Measurements from ENCODE around the gene TPGS1.
A peak's percentile ranks its signal among the peaks of the same experiment; 100 is the strongest.

TPGS1 gene

DNA sequence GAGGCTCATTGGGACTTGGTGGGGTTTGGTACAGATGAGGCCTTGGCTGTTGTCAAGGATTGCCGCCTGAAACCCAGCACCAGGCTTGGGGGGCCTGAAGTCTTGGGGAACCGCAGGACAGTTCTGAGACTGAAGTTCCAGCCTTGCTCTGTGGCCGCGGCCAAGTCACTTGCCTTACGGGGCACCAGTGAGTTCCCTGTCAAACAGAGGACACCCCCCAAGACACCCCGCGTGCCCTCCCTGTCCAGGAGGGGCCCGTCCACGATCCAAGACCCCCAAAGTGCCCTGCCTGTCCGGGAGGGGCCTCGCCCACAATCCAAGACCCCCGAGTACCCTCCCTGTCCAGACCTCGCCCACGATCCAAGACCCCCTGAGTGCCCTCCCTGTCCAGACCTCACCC is 26.8 kb downstream of the TPGS1 start:
- H3K36me3 Mint-ChIP-seq: no peaks in the 10 kb centered on the region
- peak overlapping the region; percentile 90 for H3K4me3 Mint-ChIP-seq
- no peaks in the 10 kb centered on the region for H3K27me3 Mint-ChIP-seq
- no peaks in the 10 kb centered on the region for H3K9me3 Mint-ChIP-seq (ENCODE audit: low read depth)
- H3K27ac Mint-ChIP-seq: no peak overlapping the region
- H3K4me1 Mint-ChIP-seq (ENCODE audit: low read depth): peaks cover 11% of the 10 kb centered on the region

DNA sequence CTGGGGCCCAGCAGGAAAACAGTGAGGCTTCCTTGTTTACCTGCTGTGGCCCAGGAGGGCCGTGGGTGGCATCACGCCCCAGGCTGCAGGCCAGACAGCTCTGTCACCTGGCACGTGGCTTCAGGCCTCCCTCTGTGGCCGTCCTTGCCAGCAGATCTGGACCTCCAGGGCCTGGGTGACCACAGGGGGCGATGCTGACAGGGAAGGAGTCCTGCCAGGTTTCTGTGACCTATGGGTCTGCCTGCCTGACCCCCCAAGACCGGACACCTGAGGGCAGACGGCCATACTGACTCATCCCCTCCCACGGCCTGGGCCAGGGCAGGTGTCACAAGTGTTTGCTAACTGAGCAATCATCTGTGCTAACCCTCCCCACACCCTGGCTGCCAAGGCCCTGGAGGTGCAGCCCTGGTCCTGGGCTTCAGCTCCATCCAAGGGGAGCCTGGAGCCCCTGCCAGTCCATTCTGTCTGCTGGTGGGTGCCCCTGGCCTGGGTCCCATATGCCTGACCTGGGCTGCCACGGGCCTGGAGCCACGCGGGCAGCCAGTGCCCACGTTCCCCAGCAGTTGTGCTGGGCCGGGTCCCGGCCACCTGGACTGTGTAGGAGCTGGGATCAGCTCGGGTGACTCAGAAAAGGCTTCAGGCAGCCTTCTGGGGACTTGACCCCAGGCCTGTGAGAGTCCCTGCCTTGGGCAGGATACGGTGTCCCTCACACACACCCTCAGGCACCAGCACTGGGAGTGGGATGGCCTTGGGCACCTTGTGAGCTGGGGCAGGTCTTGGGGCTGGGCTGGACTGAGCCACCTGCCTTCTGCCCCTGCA is 27.9 kb downstream of the TPGS1 start:
- Mint-ChIP-seq H3K4me3 (peak overlapping the region; percentile 38), H3K9me3 (ENCODE audit: low read depth) (no peaks in the 10 kb centered on the region), H3K27ac (no peak overlapping the region)

DNA sequence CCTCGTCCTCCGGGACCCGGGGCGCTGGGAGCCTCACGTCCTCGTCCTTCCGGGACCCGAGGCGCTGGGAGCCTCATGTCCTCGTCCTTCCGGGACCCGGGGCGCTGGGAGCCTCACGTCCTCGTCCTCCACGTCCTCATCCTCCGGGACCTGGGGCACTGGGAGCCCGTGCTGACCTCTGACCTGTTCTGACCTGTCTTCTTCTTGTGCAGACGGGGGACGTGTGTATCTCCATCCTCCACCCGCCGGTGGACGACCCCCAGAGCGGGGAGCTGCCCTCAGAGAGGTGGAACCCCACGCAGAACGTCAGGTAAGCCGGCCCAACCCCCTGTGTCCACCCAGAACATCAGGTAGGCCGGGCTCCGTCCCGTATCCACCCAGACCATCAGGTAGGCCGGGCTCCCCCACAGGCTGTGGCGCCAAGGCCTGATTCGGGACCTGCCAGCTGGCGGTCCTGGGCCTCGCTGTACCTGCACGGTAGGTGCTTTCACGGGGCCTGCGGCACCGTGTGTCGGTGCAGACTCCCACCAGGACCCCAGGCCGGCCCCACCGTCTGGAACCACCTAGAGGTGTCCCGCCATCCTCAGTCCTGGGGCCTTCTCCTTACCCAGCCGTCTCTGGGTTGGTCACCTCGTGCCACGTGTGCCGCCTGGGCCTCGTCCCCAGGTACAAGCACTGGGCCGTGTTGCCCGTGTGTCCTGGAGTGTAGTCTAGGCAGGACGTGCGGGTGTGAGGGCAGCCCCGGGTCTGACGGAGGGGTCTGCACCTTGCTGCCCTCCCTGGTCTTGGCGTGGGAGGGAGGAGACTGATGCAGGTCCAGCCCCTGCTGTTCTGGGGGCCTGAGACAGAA is 29.0 kb downstream of the TPGS1 start:
- peaks cover 9% of the 10 kb centered on the region for H3K4me1 Mint-ChIP-seq (ENCODE audit: low read depth)
- H3K27me3 Mint-ChIP-seq: no peaks in the 10 kb centered on the region
- no peak overlapping the region for H3K27ac Mint-ChIP-seq
- H3K9me3 Mint-ChIP-seq (ENCODE audit: low read depth): no peaks in the 10 kb centered on the region
- no peak overlapping the region for H3K4me3 Mint-ChIP-seq
- no peaks in the 10 kb centered on the region for H3K36me3 Mint-ChIP-seq

More for the DNA sequence above, 27.9 kb downstream of the TPGS1 start:
- H3K36me3 Mint-ChIP-seq: no peaks in the 10 kb centered on the region
- no peaks in the 10 kb centered on the region for H3K27me3 Mint-ChIP-seq
- H3K4me1 Mint-ChIP-seq (ENCODE audit: low read depth): peaks cover 9% of the 10 kb centered on the region

DNA sequence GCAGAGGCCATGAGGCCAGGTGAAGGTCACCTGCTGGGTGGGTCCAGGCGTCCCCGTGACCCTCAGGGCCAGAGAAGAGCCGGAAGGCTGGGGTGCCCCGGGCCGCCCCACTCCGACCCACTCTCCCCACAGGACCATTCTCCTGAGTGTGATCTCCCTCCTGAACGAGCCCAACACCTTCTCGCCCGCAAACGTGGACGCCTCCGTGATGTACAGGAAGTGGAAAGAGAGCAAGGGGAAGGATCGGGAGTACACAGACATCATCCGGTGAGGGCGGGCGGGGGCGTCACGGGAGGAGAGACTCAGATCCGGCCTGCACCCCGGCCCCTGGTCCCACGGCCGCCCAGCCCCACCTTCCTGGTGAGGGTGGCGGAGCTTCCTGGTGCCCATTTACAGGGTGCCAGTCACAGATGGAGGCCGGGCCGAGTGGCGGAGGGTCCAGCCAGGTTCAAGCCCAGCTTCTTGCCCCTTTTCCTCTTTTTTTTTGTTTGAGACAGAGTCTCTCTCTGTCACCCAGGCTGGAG is 29.6 kb downstream of the TPGS1 start:
- no peaks in the 10 kb centered on the region for H3K36me3 Mint-ChIP-seq
- no peak overlapping the region for H3K27ac Mint-ChIP-seq
- H3K9me3 Mint-ChIP-seq (ENCODE audit: low read depth): no peaks in the 10 kb centered on the region
- H3K27me3 Mint-ChIP-seq: no peaks in the 10 kb centered on the region
- H3K4me3 Mint-ChIP-seq: no peak overlapping the region
- H3K4me1 Mint-ChIP-seq (ENCODE audit: low read depth): peaks cover 9% of the 10 kb centered on the region

- Mint-ChIP-seq H3K9me3 (ENCODE audit: low read depth) (no peaks in the 10 kb centered on the region), H3K27me3 (no peaks in the 10 kb centered on the region), H3K27ac (no peak overlapping the region), H3K4me3 (no peak overlapping the region), H3K36me3 (no peaks in the 10 kb centered on the region), H3K4me1 (ENCODE audit: low read depth) (peaks cover 10% of the 10 kb centered on the region)
Observed at GRCh38 chr19:538641-539428, 31.5 kb downstream of the TPGS1 start.

DNA sequence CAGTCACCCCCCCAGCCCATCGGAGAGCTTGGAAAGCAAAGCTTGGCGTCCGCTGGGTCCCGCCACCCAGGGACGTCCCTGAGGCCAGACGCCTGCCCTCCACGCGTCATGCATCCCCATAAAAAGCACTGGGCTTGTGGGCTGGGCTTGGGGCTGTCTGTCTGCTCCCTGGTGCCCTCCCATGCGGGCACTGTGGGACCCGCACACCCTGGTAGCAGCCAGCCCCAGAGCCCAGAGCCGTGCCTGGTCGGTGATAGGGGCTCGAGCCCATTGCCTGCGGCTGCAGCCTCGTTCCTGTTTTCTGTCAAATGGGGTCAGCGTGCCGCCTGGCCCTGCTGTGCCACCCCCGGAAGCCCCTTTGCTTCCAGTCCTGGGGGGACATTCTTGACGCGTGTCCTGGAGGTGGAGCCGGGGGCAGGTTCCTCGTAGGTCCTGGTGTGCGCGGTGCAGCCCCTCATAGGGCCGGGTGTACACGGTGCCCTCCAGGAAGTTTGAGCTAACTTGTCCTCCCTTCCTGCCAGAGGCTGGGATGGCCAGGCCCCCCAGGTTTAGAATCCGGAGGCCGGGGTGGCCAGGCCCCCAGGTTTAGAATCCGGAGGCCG is 32.2 kb downstream of the TPGS1 start:
- Mint-ChIP-seq H3K9me3 (ENCODE audit: low read depth) (no peaks in the 10 kb centered on the region), H3K27ac (no peak overlapping the region), H3K36me3 (no peaks in the 10 kb centered on the region), H3K4me1 (ENCODE audit: low read depth) (peaks cover 14% of the 10 kb centered on the region), H3K27me3 (no peaks in the 10 kb centered on the region), H3K4me3 (no peak overlapping the region)

DNA sequence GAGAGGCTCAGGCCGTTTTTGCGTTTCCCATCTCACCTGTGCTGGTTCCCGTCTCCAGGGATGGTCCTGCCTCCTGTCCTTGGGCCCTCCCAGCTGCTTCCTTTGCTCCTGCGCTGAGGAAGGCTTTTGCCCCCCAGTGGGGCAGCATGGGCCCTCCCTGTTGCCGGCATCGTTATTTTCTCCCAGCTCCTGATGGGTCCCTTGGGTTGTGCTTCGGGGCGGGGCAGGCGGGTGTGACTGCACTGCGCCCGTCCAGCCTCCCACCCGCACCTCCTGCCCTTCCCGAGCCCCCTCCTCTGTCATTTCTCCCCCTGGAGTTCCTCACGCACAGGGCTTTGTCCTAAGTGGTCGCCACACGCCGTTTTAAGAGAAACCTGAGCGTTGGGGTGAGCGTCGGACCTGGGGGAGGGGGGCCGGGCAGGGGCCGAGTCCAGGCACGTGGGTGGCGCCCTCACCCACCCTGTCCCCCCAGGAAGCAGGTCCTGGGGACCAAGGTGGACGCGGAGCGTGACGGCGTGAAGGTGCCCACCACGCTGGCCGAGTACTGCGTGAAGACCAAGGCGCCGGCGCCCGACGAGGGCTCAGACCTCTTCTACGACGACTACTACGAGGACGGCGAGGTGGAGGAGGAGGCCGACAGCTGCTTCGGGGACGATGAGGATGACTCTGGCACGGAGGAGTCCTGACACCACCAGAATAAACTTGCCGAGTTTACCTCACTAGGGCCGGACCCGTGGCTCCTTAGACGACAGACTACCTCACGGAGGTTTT is 33.8 kb downstream of the TPGS1 start:
- Mint-ChIP-seq H3K4me1 (ENCODE audit: low read depth) (peaks cover 18% of the 10 kb centered on the region), H3K27me3 (no peaks in the 10 kb centered on the region), H3K4me3 (no peak overlapping the region), H3K27ac (no peak overlapping the region), H3K36me3 (no peaks in the 10 kb centered on the region), H3K9me3 (ENCODE audit: low read depth) (no peaks in the 10 kb centered on the region)

- Mint-ChIP-seq H3K4me3 (no peak overlapping the region), H3K4me1 (ENCODE audit: low read depth) (peaks cover 18% of the 10 kb centered on the region), H3K27ac (no peak overlapping the region), H3K27me3 (no peaks in the 10 kb centered on the region), H3K9me3 (ENCODE audit: low read depth) (no peaks in the 10 kb centered on the region), H3K36me3 (no peaks in the 10 kb centered on the region)
Observed at GRCh38 chr19:541699-542098, 34.4 kb downstream of the TPGS1 start.

DNA sequence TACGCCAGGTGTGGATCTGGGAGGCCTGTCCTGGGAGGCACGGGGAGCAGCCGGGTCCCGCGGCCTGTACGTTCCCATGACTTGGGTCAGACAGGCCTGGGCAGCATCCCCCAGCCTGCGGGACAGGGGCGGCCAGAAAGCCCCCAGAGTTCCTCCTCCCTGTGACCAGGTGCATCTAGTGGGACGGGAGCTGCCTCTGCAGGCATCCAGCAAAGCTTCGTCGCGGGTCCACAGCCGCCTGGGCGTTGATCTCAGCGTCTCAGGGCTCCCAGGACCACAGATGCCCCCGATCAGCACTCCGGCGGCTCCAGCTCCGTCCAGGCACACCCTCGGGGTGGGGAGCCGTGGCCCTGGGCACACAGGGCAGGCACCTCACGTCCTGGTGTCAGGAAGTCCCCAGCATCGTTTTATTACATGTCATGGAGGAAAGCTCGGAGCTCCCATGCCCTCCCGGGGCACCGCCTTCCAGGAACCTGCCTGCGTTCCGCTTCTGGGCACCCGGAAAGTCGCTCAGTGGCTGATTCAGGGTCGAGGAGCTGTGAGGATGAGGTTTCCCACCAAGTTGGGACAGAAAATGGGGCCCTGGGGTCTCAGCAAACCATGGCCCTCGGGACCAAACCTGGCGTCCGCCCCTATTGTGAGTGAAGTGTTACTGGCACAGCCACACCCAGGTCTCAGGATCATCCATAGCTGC is 35.0 kb downstream of the TPGS1 start:
- Mint-ChIP-seq H3K4me3 (no peak overlapping the region), H3K27ac (no peak overlapping the region), H3K27me3 (no peaks in the 10 kb centered on the region)

DNA sequence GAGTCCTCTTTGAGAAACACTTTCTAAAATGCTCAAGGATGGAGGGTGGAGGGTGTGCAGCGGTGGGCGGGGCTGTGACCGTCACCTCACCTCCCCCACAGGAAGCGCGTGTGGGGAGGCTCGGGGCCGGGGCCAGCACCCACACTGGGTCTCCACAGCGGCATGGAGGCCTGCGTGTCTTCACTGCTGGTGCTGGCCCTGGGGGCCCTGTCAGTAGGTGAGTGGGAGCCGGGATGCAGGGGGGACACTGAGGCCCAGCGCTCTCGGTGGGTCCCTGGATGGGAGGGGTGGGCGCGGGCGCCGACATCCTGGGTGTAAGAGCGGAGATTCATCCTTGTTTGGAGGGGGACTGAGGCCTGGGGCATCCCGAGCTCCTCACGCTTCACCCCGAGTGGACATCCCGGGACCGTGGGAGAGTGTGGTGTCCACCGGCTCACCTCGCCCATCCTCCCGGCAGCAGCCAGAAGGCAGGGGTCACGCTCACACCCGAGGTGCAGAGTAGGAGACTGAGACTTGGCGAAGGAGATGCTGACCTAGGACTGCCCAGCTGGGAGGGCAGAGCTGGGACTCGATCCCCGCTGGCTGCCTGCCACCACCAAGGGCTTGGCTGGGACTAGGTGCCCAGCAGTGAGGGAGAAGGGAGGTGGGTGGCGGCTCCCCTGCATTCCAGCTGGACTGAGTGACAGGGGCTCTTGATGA is 36.8 kb downstream of the TPGS1 start, which contains the start of gene GZMM:
TSS of gene GZMM (plus strand) at position 144 of the 699 bp plus-strand sequence. CDS start at position 163, 19 bp downstream.
- H3K4me1 Mint-ChIP-seq (ENCODE audit: low read depth): peaks cover 21% of the 10 kb centered on the region
- peaks cover 2% of the 10 kb centered on the region for H3K36me3 Mint-ChIP-seq
- H3K4me3 Mint-ChIP-seq: peak within 1 kb of the TSS; percentile 89
- no peaks in the 10 kb centered on the region for H3K9me3 Mint-ChIP-seq (ENCODE audit: low read depth)
- peak within 1 kb of the TSS; percentile 84 for H3K27ac Mint-ChIP-seq
- H3K27me3 Mint-ChIP-seq: no peaks in the 10 kb centered on the region

More for the DNA sequence above, 35.0 kb downstream of the TPGS1 start:
- Mint-ChIP-seq H3K4me1 (ENCODE audit: low read depth) (peaks cover 21% of the 10 kb centered on the region), H3K9me3 (ENCODE audit: low read depth) (no peaks in the 10 kb centered on the region), H3K36me3 (no peaks in the 10 kb centered on the region)

DNA sequence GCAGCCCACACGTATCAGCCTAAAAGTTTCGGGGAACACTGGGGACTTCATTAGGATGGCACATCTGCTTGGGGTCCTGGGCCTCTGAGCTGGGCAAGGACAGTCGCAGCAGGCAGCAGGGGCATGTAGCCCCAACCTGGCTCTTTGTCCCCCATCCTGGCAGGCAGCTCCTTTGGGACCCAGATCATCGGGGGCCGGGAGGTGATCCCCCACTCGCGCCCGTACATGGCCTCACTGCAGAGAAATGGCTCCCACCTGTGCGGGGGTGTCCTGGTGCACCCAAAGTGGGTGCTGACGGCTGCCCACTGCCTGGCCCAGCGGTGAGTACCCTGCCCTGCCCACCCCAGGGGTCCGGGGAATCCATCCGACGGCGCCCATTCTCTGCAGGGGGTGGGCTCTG is 39.8 kb downstream of the TPGS1 start:
- H3K4me3 Mint-ChIP-seq: no peak overlapping the region
- peaks cover 2% of the 10 kb centered on the region for H3K36me3 Mint-ChIP-seq
- H3K27me3 Mint-ChIP-seq: no peaks in the 10 kb centered on the region
- no peaks in the 10 kb centered on the region for H3K9me3 Mint-ChIP-seq (ENCODE audit: low read depth)
- H3K4me1 Mint-ChIP-seq (ENCODE audit: low read depth): peaks cover 22% of the 10 kb centered on the region
- H3K27ac Mint-ChIP-seq: no peak overlapping the region

GRCh38 chr19:547836-548720 is 40.8 kb downstream of the TPGS1 start:
- Mint-ChIP-seq H3K27me3 (no peaks in the 10 kb centered on the region), H3K4me3 (no peak overlapping the region), H3K4me1 (ENCODE audit: low read depth) (peaks cover 22% of the 10 kb centered on the region), H3K27ac (no peak overlapping the region), H3K9me3 (ENCODE audit: low read depth) (no peaks in the 10 kb centered on the region), H3K36me3 (peaks cover 2% of the 10 kb centered on the region)

Data from activated naive CD8-positive, alpha-beta T cell (primary cell).